GM19328 (cell line): Measurements from ENCODE around the gene PAXIP1.
"Not testable (repeated sequence)": the region's sequence is repeated elsewhere in the genome, so short reads cannot be mapped to it uniquely, and the experiment has no call there.

ENCODE experiments used
- ATAC-seq: cut with Tn5 transposase; IDR thresholded peaks from one replicate; pipeline ENCODE4 v1.9.1; 2021; ENCODE audit warnings: mild to moderate bottlenecking, moderate library complexity; ENCODE audit not compliant: unreplicated experiment

The PAXIP1 gene

GRCh38 chr7:155003092-155003375 lies at the start of gene PAXIP1:
TSS of gene PAXIP1 (minus strand) at chr7:155003124. CDS start at chr7:155002929, 195 bp downstream.
- peak; percentile 66 for ATAC-seq

DNA sequence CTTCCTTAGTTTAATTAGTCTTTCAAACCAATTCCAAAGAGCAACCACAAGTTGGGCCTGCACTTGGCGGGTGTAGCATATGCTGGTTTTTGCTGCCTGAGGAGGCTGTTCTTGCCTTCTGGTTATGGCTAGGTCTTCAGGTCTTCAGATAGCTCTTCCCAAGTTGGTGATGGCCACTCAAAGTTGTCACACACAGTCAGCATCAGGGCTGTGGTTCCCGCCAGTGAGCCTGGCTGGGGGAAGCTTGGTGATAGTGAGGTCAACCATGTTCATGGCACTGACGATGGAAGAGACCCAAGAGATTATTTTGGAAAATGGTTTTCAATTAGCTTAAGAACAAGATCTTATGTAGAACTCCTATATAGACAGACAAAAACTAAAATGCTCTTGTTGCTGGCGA lies 48.4 kb upstream of the PAXIP1 start:
- no peak for ATAC-seq

DNA sequence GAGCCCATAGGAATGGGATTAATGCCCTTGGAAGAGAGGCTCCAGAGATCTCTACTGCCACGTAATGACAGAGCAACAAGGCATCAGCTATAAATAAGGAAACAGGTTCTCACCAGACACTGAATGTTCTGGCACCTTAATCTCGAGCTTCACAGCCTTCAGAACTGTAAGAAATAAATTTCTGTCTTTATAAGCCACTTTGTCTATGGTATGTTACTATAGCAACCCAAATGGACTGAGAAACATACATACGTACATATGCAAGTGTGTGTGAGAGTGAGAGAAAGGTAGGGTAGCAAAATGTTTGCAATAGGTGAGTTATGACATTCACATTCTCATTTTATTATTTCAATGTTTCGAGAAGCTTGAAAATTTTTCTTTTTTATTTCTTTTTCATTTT lies 45.1 kb upstream of the PAXIP1 start:
- no peak for ATAC-seq

DNA sequence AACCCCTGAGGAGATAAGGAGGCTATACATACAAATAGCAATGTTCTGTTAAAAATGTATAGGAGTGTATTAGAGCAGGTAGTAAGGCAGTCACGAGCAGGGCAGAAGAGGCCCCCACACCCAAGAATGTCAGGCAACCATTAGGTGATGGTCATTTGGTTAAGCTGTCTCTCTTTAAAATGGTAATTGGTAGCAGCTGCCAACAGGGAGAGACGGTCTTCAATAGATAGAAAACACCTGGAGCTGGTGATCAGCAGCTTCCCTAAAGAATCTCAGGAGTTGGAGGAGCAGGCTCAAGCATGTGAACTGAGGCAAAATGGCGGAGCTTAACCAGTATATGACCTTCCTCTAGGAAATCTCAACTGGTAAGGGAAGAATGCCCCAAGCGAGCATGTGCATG lies 40.8 kb upstream of the PAXIP1 start:
- ATAC-seq: no peak

GRCh38 chr7:155038335-155038734 lies 35.4 kb upstream of the PAXIP1 start:
- ATAC-seq: no peak

- ATAC-seq: not testable (repeated sequence)
Measured at GRCh38 chr7:155034495-155034894, 31.6 kb upstream of the PAXIP1 start.

DNA sequence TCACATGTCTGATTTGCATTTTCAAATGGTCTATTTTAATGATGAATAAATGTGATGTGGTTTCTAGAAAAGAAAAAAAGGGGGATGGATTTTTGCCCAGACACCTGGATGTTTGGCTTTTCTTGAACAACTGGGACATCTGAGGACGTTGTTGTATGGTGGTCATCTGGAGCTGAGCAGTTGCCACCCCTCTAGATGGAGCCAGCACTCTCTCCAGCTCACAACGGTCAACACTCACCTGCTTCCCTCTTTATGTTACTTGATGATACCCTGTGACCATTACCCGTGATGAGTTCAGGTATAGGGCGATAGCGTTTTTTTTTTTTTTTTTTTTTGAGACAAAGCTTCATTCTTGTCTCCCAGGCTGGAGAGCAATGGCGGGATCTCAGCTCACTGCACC lies 30.1 kb upstream of the PAXIP1 start:
- ATAC-seq: no peak

GRCh38 chr7:155027879-155028278 lies 25.0 kb upstream of the PAXIP1 start:
- ATAC-seq: no peak

- ATAC-seq: no peak
Measured at GRCh38 chr7:155021699-155022145, 18.8 kb upstream of the PAXIP1 start.

DNA sequence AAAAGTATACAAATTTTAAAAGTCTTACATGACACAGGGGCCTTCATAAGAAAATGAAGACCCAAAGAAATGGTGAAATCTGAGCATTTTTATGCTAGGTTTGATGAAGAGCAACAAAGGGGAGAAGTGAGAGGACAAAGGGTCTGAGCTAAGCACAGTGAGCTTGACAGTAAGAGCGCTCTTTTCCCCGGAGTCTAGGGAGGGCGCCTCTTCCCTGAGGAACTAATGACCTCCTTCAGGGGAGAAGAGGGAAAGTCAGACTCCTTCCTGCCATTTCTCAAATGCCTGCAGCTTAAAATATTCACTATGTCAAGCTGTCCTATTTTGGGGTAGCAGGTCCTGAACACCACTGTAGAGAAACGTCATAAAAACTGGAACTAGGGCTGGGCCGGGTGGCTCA lies 18.1 kb upstream of the PAXIP1 start:
- ATAC-seq: no peak

GRCh38 chr7:155017834-155018233 lies 14.9 kb upstream of the PAXIP1 start:
- no peak for ATAC-seq

DNA sequence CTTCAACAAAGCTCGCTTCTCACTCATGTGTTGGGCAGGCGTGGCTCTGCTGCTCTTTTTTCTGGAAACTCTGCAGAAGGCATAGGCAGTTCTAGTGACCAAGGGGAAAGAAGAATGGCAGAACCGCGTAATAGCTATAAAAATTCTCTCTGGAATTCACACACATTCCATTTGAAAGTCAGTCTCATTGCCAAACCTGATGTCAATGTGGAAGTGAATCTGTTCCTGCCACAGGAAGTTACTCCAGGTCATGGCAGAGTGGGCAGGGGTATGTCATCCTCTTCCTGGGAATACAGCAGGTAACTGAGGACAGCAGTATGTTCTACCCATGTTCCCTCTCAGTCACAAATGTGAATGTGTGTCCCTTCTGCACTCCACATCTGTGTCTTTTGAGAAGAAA lies 8.2 kb upstream of the PAXIP1 start:
- ATAC-seq: no peak

DNA sequence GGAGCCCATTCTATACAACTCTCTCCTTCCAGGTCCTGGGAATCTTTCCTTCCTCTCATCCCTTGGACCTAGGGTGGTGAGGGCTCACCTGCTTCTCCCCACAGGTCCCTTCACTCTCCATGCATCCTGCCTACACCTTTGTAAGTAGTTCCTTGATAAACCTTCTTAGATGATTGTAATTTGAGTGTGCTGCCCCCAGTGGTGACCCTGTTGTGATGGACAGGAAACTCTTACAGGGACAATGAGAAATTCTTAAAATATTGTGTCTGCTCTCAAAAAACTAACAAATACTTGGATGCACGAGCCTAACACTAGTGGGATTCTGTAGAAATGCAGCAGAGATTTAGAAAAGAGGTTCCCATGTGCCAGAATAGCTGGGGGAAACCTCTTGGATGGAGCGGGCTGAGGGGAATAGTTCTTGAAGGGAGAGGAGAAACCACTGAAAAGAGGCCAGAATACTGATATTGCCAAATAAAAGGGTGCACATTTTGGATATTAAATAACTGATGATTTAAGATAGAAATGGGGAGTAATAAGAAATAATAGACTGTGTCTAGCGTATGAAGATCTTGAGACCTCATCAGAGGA lies 6.7 kb upstream of the PAXIP1 start:
- ATAC-seq: no peak

GRCh38 chr7:155007947-155008346 lies 5.0 kb upstream of the PAXIP1 start:
- no peak for ATAC-seq

GRCh38 chr7:155003376-155004214 lies 671 bp upstream of the PAXIP1 start:
- ATAC-seq: peak; percentile 63

DNA sequence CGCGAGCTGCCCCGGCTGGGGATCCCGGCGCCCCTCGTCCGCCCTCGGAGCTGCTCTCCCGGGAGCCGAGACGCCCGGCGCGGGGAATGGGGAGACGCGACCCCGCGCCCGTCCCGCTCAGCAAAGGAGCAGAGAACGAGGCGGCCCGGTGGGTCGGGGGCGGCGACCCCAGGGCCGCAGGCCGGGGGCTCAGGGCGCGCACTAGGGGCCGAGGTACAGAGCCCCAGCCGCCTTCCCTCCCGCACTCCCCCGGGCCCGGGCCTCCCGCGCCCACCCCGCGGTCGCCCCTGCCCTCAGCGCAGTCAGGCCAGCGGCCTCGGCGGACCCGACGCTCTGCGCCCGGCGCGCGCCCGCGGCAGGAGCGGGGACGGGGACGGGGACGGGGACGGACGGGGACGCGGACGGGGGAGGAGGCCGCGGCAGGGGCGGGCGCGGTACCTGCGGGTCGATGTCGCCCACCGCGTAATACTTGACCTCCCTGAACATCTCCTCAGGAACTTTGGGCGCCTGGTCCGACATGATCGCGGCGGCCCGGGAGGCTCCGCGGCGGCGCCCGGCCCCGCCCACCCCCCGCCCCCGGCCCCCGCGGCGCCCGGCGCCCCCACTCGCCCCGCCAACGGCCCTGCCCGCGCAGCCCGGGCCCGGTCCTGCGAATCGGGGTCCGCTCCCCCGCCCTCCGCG lies 373 bp downstream of the PAXIP1 start:
- ATAC-seq: peak; percentile 38

GRCh38 chr7:155001756-155002410 lies 1.0 kb downstream of the PAXIP1 start:
- peak; percentile 13 for ATAC-seq

GRCh38 chr7:155000795-155001194 lies 2.1 kb downstream of the PAXIP1 start:
- ATAC-seq: no peak

GRCh38 chr7:154998481-154998880 lies 4.4 kb downstream of the PAXIP1 start:
- ATAC-seq: no peak

GRCh38 chr7:154997840-154998370 lies 5.0 kb downstream of the PAXIP1 start:
- ATAC-seq: no peak

DNA sequence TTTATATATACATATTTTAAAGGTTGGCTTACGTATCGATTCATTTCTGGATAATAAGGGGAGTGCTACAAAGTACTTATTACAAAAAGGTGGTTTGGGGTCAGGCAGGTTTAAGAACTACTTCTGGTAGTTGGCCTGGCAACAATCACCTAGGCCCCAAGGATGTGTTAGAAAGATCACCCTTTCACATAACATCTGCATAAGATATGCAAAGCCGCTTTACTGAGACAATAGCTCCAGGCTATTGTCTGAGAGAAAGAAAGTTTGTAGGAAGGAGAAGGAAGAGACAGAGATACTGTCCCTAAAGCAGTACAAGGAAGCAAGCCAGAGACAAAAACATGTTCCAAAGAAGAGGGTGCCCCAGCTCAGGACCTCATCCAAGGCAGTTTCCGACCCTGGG lies 6.2 kb downstream of the PAXIP1 start:
- ATAC-seq: no peak
